SH-SY5Y (cell line): ENCODE data around the gene RFTN1.

ENCODE experiments used
- GATA2 ChIP-seq: IDR thresholded peaks from 2 replicates; pipeline ENCODE4 v1.6.1; 2011; ENCODE audit warnings: mild to moderate bottlenecking, low read depth, low read length
- GATA3 ChIP-seq: IDR thresholded peaks from 2 replicates; pipeline ENCODE4 v1.6.1; 2011; ENCODE audit warnings: low read depth, mild to moderate bottlenecking, low read length, moderate library complexity

GRCh38 chr3:16468002-16468335 is 45.5 kb downstream of the RFTN1 start:
- TF ChIP-seq GATA2 (no peak), GATA3 (no peak)
